B cell (primary cell): Measurements from ENCODE around the gene DRC7. TPM values are rescaled to one million over a fixed set of nuclear protein-coding genes. Genes with fewer than 3 reads are reported as not detected.

ENCODE experiments used
- ATAC-seq: fragments of 200-7000 bp; cut with Tn5 transposase; one replicate; pipeline ENCODE4 v1.10.0; 2021; ENCODE audit warnings: low read depth, mild to moderate bottlenecking, moderate number of reproducible peaks, moderate library complexity
- CTCF ChIA-PET: fragments of 350-600 bp; sonication (Branson Sonifier 250); formaldehyde crosslinking; loops from one replicate; lab custom pipeline; 2021; ENCODE audit warnings: antibody characterized with exemption, inconsistent platforms; lab: Charles Lee
- POLR2A ChIA-PET: fragments of 350-600 bp; sonication (Branson Sonifier 250); formaldehyde crosslinking; loops from one replicate; lab custom pipeline; 2021; ENCODE audit warnings: antibody characterized with exemption; lab: Charles Lee
- DNase-seq: peaks from one replicate; pipeline ENCODE4 v3.0.0; 2013
- H2AFZ ChIP-seq: 2 replicates; pipeline ENCODE4 v1.6.1; 2012; ENCODE audit warnings: mild to moderate bottlenecking, low read depth, low read length; ENCODE audit not compliant: insufficient read depth, poor library complexity, severe bottlenecking
- H3K27ac ChIP-seq, 2 donors: 1 replicate in 1 of 2; 2 replicates in 1 of 2; pipeline ENCODE4 v1.5.1; 2012 to 2013; ENCODE audit warnings: low read length in 2 of 2, mild to moderate bottlenecking in 2 of 2, moderate library complexity in 1 of 2
- H3K27me3 ChIP-seq, 4 experiments: fragments of 200-600 bp in 1 of 4; sonication (generic) in 1 of 4; replicated peaks in 1 of 4; 1 replicate in 2 of 4; 2 replicates in 2 of 4; pipeline versions ENCODE4 v1.6.1 to v1.7.0; 2013 to 2016; ENCODE audit warnings: low read length in 3 of 4, mild to moderate bottlenecking in 2 of 4, mixed read lengths in 1 of 4, moderate library complexity in 1 of 4; ENCODE audit not compliant: insufficient read depth in 4 of 4, control insufficient read depth in 3 of 4; ENCODE audit errors: control extremely low read depth in 1 of 4
- H3K36me3 ChIP-seq, 2 experiments: replicated peaks in 1 of 2; 1 replicate in 1 of 2; 2 replicates in 1 of 2; pipeline versions ENCODE4 v1.6.1 to v1.7.1; 2013; ENCODE audit warnings: low read length in 1 of 2; ENCODE audit not compliant: insufficient read depth in 2 of 2, control insufficient read depth in 1 of 2; ENCODE audit errors: control extremely low read depth in 1 of 2, extremely low read depth in 1 of 2
- H3K4me1 ChIP-seq, 2 donors: fragments of 200-600 bp in 1 of 2; sonication (generic) in 1 of 2; 1 replicate in 1 of 2; 2 replicates in 1 of 2; pipeline versions ENCODE4 v1.5.1 to v1.6.1; 2013 to 2017; ENCODE audit warnings: low read length in 2 of 2; ENCODE audit not compliant: control insufficient read depth in 2 of 2, insufficient read depth in 2 of 2
- H3K4me2 ChIP-seq: replicated peaks from 2 replicates; pipeline ENCODE3; 2012; ENCODE audit warnings: mild to moderate bottlenecking, low read depth, low read length; ENCODE audit not compliant: poor library complexity, severe bottlenecking
- H3K4me3 ChIP-seq, 5 experiments: fragments of 200-600 bp in 1 of 5; sonication (generic) in 1 of 5; 1 replicate in 3 of 5; 2 replicates in 2 of 5; pipeline versions ENCODE4 v1.5.1 to v1.7.0; 2011 to 2016; ENCODE audit warnings: low read length in 4 of 5, mild to moderate bottlenecking in 4 of 5, low read depth in 2 of 5, control low read depth in 1 of 5, moderate library complexity in 1 of 5; ENCODE audit not compliant: insufficient read depth in 1 of 5; ENCODE audit errors: control extremely low read depth in 1 of 5, extremely low read depth in 1 of 5
- H3K79me2 ChIP-seq: fragments of 200-600 bp; sonication (generic); one replicate; pipeline ENCODE4 v1.6.0; 2016; ENCODE audit warnings: low read length; ENCODE audit not compliant: control insufficient read depth, insufficient read depth
- H3K9ac ChIP-seq: fragments of 200-600 bp; sonication (generic); 2 replicates; pipeline ENCODE4 v1.6.1; 2017; ENCODE audit warnings: mild to moderate bottlenecking, low read length, moderate library complexity
- H3K9me3 ChIP-seq, 3 donors: one replicate each; pipeline versions ENCODE4 v1.6.1 to v1.7.1; 2013; ENCODE audit warnings: low read length in 2 of 3; ENCODE audit not compliant: control insufficient read depth in 2 of 3, insufficient read depth in 1 of 3; ENCODE audit errors: control extremely low read depth in 1 of 3
- H4K20me1 ChIP-seq: 2 replicates; pipeline ENCODE4 v1.6.0; 2012; ENCODE audit warnings: mild to moderate bottlenecking, low read length; ENCODE audit not compliant: insufficient read depth, control insufficient read depth, poor library complexity, severe bottlenecking
- H3K27ac Mint-ChIP-seq: one replicate; pipeline ENCODE4 v1.8.0; 2021; ENCODE audit warnings: mixed read lengths
- H3K27me3 Mint-ChIP-seq: one replicate; pipeline ENCODE4 v1.8.0; 2021; ENCODE audit warnings: mixed read lengths
- H3K4me1 Mint-ChIP-seq: one replicate; pipeline ENCODE4 v1.8.0; 2021; ENCODE audit warnings: mixed read lengths
- H3K4me3 Mint-ChIP-seq: one replicate; pipeline ENCODE4 v1.8.0; 2021; ENCODE audit warnings: mixed read lengths
- H3K9me3 Mint-ChIP-seq: one replicate; pipeline ENCODE4 v1.8.0; 2022; ENCODE audit warnings: mixed read lengths; ENCODE audit not compliant: insufficient read depth
- CTCF ChIP-seq: fragments of 200-600 bp; IDR thresholded peaks from one replicate; pipeline ENCODE4 v1.8.0; 2022; ENCODE audit warnings: antibody characterized with exemption, mild to moderate bottlenecking
- EZH2 ChIP-seq: IDR thresholded peaks from 2 replicates; pipeline ENCODE4 v1.6.1; 2012; ENCODE audit warnings: borderline replicate concordance, low read depth, mild to moderate bottlenecking, moderate library complexity, low read length; ENCODE audit not compliant: insufficient read depth, poor library complexity, severe bottlenecking
- WGBS: methylation state at CpG from one replicate; pipeline ENCODE4 v1.1.5; 2013; ENCODE audit warnings: missing lambda C conversion rate; ENCODE audit not compliant: insufficient coverage; 5-methylcytosine and 5-hydroxymethylcytosine counted together
- intact Hi-C: fragments of 100-400 bp; cut with micrococcal nuclease; formaldehyde crosslinking; loops from one replicate; pipeline ENCODE4 v1.10.0; 2022
- polyA plus RNA-seq: library from polyadenylated mRNA; depleted of rRNA; stranded (reverse); fragments of >200 nt; gene quantifications from 2 replicates; pipeline ENCODE4 v1.2.3, GENCODE V29; 2012
- total RNA-seq, 2 donors: library from RNA; stranded (reverse); fragments of 120-200 nt in 1 of 2; gene quantifications; 1 replicate in 1 of 2; 2 replicates in 1 of 2; pipeline versions ENCODE4 v1.2.3 to v1.2.4, GENCODE V29; 2013 to 2022

Gene DRC7
- total and polyA plus RNA-seq, 2 donors (not counting 1 experiment from before 2014, with no cell fraction given): 0.12 to 0.22 TPM

- Histone ChIP-seq H3K4me3 (no peak overlapping the region), H3K79me2 (no peaks in the 10 kb centered on the region), H4K20me1 (no peaks in the 10 kb centered on the region), H3K27ac (no peak overlapping the region), H3K36me3 (no peaks in the 10 kb centered on the region), H3K9ac (no peak overlapping the region), H3K27me3 (no peaks in the 10 kb centered on the region), H2AFZ (no peak overlapping the region), H3K9me3 (peaks cover 0 to 4% (median 0%) of the 10 kb centered on the region in 3 donors), H3K4me2 (no peak overlapping the region), H3K4me1 (peaks cover 0 to 8% of the 10 kb centered on the region in 2 donors)
- Mint-ChIP-seq H3K27ac (no peak overlapping the region), H3K4me1 (peaks cover 5% of the 10 kb centered on the region), H3K27me3 (no peaks in the 10 kb centered on the region), H3K9me3 (no peaks in the 10 kb centered on the region), H3K4me3 (no peak overlapping the region)
- ChIA-PET CTCF (no interaction called here), POLR2A (no interaction called here)
- ATAC-seq (no peak), DNase-seq (no peak)
- 58% methylated on average over 2 of the region's 4 CpGs for WGBS
- TF ChIP-seq EZH2 (no peak), CTCF (no peak)
- intact Hi-C loops: loop anchor here (10.0 kb wide), 1 partner anchor 153 kb away; no protein-coding TSS in a partner anchor
These were observed 33.0 kb downstream of the DRC7 start for GRCh38 chr16:57727610-57728009.

GRCh38 chr16:57728336-57729181, 34.0 kb downstream of the DRC7 start:
- H3K4me1 Mint-ChIP-seq: peaks cover 8% of the 10 kb centered on the region
- H4K20me1 ChIP-seq: no peaks in the 10 kb centered on the region
- H3K27me3 ChIP-seq: no peaks in the 10 kb centered on the region
- H3K27ac ChIP-seq: no peak overlapping the region
- peaks cover 0 to 4% (median 0%) of the 10 kb centered on the region in 3 donors for H3K9me3 ChIP-seq
- H3K9me3 Mint-ChIP-seq: no peaks in the 10 kb centered on the region
- CTCF ChIA-PET: no interaction called here
- H3K36me3 ChIP-seq: no peaks in the 10 kb centered on the region
- ATAC-seq (no peak), DNase-seq (no peak)
- H3K4me3 ChIP-seq: no peak overlapping the region
- no peak overlapping the region for H3K4me2 ChIP-seq
- H3K27me3 Mint-ChIP-seq: no peaks in the 10 kb centered on the region
- intact Hi-C loops: loop anchor here (10.0 kb wide), 1 partner anchor 154 kb away; no protein-coding TSS in a partner anchor
- H3K4me3 Mint-ChIP-seq: no peak overlapping the region
- peaks cover 0 to 8% of the 10 kb centered on the region in 2 donors for H3K4me1 ChIP-seq
- POLR2A ChIA-PET: no interaction called here
- 95% methylated on average over 12 of the region's 14 CpGs for WGBS
- no peak overlapping the region for H3K27ac Mint-ChIP-seq
- no peak overlapping the region for H2AFZ ChIP-seq
- H3K9ac ChIP-seq: no peak overlapping the region
- no peaks in the 10 kb centered on the region for H3K79me2 ChIP-seq
- no peak for TF ChIP-seq EZH2
- no peak for TF ChIP-seq CTCF
